Neutrophil (primary cell): ENCODE results near the gene MAOB.

Source experiments
- H3K27ac ChIP-seq: fragments of 200-600 bp; sonication (generic); 2 replicates; pipeline ENCODE4 v1.5.1; 2016; ENCODE audit warnings: mild to moderate bottlenecking, moderate library complexity
- H3K27me3 ChIP-seq: fragments of 200-600 bp; sonication (generic); 2 replicates; pipeline ENCODE4 v1.6.0; 2016; ENCODE audit warnings: mild to moderate bottlenecking
- H3K36me3 ChIP-seq: fragments of 200-600 bp; sonication (generic); 2 replicates; pipeline ENCODE4 v1.5.1; 2017
- H3K4me1 ChIP-seq, 2 experiments: fragments of 200-600 bp in 1 of 2; sonication (generic) in 1 of 2; 1 replicate in 1 of 2; 2 replicates in 1 of 2; pipeline versions ENCODE4 v1.5.1 to v1.6.1; 2013 to 2016; ENCODE audit warnings: low read depth in 1 of 2, low read length in 1 of 2, mild to moderate bottlenecking in 1 of 2, moderate library complexity in 1 of 2; ENCODE audit not compliant: control insufficient read depth in 1 of 2, insufficient read depth in 1 of 2
- H3K4me3 ChIP-seq, 2 experiments: fragments of 200-600 bp in 1 of 2; sonication (generic) in 1 of 2; 1 replicate in 1 of 2; 2 replicates in 1 of 2; pipeline ENCODE4 v1.5.1; 2013 to 2016; ENCODE audit warnings: low read depth in 1 of 2, low read length in 1 of 2, mild to moderate bottlenecking in 1 of 2, moderate library complexity in 1 of 2
- H3K9me3 ChIP-seq: fragments of 200-600 bp; sonication (generic); 2 replicates; pipeline ENCODE4 v1.5.1; 2016
- TF ChIP-seq, protein P1 (sequence below): fragments of 200-600 bp; sonication (generic); IDR thresholded peaks from 2 replicates; pipeline ENCODE4 v1.5.1; 2016; ENCODE audit warnings: antibody characterized with exemption

The MAOB gene

GRCh38 chrX:43860646-43861370 is 21.4 kb downstream of the MAOB start:
- Histone ChIP-seq H3K27ac (no peak overlapping the region), H3K4me3 (no peak overlapping the region)
- TF ChIP-seq, protein P1, sequence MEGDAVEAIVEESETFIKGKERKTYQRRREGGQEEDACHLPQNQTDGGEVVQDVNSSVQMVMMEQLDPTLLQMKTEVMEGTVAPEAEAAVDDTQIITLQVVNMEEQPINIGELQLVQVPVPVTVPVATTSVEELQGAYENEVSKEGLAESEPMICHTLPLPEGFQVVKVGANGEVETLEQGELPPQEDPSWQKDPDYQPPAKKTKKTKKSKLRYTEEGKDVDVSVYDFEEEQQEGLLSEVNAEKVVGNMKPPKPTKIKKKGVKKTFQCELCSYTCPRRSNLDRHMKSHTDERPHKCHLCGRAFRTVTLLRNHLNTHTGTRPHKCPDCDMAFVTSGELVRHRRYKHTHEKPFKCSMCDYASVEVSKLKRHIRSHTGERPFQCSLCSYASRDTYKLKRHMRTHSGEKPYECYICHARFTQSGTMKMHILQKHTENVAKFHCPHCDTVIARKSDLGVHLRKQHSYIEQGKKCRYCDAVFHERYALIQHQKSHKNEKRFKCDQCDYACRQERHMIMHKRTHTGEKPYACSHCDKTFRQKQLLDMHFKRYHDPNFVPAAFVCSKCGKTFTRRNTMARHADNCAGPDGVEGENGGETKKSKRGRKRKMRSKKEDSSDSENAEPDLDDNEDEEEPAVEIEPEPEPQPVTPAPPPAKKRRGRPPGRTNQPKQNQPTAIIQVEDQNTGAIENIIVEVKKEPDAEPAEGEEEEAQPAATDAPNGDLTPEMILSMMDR, result no peak

DNA sequence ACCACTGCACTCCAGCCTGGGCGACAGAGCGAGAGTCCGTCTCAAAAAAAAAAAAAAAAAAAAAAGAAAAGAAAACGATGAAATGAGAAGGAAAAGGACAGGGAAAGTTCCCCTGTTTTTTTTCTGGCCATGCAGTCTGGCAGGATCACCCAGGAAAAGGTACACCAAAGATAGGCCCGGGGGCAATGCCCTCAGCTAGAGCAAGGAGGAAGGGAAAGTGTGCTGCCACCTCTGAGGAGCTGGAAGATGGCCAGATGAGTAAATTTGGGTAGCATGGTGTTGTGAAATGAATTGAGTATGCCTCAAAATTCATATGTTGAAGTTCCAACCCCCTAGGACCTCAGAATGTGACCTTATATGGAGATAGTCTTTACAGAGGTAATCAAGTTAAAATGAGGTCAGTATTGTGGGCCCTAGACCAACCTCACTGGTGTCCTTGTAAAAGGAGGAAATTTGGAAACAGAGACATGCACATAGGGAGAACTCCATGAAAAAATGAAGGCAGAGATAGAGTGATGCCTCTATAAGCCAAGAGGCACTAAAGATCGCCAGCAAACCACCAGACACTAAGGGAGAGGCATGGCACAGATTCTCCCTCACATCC is 28.9 kb downstream of the MAOB start:
- H3K27me3 ChIP-seq, result no peaks in the 10 kb centered on the region
- H3K27ac ChIP-seq, result no peak overlapping the region
- TF ChIP-seq, protein P1, result no peak
- H3K4me1 ChIP-seq, result no peaks in the 10 kb centered on the region
- H3K36me3 ChIP-seq, result no peaks in the 10 kb centered on the region
- H3K4me3 ChIP-seq, result no peak overlapping the region
- H3K9me3 ChIP-seq, result no peaks in the 10 kb centered on the region

More at GRCh38 chrX:43860646-43861370, 21.4 kb downstream of the MAOB start:
- Histone ChIP-seq H3K9me3 (no peaks in the 10 kb centered on the region), H3K4me1 (no peaks in the 10 kb centered on the region), H3K36me3 (no peaks in the 10 kb centered on the region), H3K27me3 (no peaks in the 10 kb centered on the region)

DNA sequence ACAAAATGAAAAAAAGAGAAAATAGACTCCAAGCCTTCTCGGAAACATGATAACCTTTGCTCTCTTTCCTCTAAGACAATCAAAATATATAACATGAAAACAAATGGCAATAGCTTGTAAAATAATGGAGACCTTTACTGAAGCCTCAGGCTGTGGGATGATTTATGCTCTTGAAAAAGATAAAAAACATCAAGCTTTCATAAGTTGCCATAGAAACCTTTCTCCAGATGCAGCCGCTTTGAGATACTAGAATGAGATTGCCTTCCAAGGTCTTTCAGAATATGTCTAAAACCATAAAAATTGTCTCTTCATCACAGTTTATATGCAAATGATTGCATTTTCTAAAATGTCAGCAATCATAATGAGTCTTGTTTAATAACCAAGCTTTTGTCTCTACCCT is 31.6 kb downstream of the MAOB start:
- Histone ChIP-seq H3K4me1 (no peaks in the 10 kb centered on the region), H3K9me3 (no peaks in the 10 kb centered on the region), H3K4me3 (no peak overlapping the region), H3K27ac (no peak overlapping the region), H3K36me3 (no peaks in the 10 kb centered on the region), H3K27me3 (no peaks in the 10 kb centered on the region)
- TF ChIP-seq, protein P1, result no peak

GRCh38 chrX:43849173-43849572 is 33.1 kb downstream of the MAOB start:
- Histone ChIP-seq H3K9me3 (no peaks in the 10 kb centered on the region), H3K4me3 (no peak overlapping the region), H3K4me1 (no peaks in the 10 kb centered on the region), H3K36me3 (no peaks in the 10 kb centered on the region), H3K27me3 (no peaks in the 10 kb centered on the region), H3K27ac (no peak overlapping the region)
- TF ChIP-seq, protein P1, result no peak

DNA sequence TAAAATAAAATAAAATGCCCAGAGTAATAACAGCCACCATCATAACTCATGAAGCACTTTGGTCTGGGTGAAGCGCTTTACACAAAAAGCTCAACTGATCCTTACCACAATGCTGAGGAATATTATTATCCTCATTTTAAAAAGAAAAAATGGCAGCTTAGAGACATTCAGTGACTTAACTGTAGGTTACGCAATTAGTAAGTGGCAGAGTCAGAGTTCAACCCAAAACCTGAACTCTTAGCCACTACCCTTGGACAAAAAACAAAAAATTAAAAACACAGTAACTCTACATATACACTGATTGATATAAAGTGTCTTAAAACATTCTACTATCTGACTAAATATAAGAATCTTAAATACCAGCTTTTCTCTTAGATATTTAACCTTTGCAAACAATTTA is 34.9 kb downstream of the MAOB start:
- Histone ChIP-seq H3K36me3 (no peaks in the 10 kb centered on the region), H3K4me1 (peaks cover 0 to 3% of the 10 kb centered on the region in 2 experiments), H3K27me3 (no peaks in the 10 kb centered on the region), H3K9me3 (no peaks in the 10 kb centered on the region), H3K4me3 (no peak overlapping the region), H3K27ac (no peak overlapping the region)
- TF ChIP-seq, protein P1, result no peak
